AG09319 (cell line): ENCODE results near the gene WNT9B.

ENCODE experiments used
- DNase-seq: peaks from one replicate; pipeline ENCODE4 v3.0.0-alpha.2; 2010; ENCODE audit warnings: low read depth; ENCODE audit errors: extremely low read depth
- TF ChIP-seq, protein P1 (sequence below): IDR thresholded peaks from 2 replicates; pipeline ENCODE4 v1.5.1; 2011; ENCODE audit warnings: low read depth, mild to moderate bottlenecking, inconsistent platforms, low read length, moderate library complexity

Gene WNT9B

DNA sequence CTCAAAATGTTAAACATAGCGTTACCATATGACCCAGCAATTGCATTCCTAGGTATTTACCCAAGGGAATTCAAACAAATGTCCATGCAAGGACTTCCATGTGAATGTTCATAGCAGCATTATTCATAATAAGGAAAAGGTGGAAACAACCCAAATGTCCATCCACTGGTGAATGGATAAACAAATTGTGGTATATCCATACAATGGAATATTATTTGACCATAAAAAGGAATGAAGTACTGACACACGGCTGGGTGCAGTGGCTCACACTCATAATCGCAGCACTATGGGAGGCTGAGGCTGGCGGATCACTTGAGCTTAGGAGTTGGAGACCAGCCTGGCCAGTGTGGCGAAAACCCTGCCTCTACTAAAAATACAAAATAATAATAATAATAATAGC is 47.5 kb downstream of the WNT9B start:
- TF ChIP-seq, protein P1, sequence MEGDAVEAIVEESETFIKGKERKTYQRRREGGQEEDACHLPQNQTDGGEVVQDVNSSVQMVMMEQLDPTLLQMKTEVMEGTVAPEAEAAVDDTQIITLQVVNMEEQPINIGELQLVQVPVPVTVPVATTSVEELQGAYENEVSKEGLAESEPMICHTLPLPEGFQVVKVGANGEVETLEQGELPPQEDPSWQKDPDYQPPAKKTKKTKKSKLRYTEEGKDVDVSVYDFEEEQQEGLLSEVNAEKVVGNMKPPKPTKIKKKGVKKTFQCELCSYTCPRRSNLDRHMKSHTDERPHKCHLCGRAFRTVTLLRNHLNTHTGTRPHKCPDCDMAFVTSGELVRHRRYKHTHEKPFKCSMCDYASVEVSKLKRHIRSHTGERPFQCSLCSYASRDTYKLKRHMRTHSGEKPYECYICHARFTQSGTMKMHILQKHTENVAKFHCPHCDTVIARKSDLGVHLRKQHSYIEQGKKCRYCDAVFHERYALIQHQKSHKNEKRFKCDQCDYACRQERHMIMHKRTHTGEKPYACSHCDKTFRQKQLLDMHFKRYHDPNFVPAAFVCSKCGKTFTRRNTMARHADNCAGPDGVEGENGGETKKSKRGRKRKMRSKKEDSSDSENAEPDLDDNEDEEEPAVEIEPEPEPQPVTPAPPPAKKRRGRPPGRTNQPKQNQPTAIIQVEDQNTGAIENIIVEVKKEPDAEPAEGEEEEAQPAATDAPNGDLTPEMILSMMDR = no peak
- no peak for DNase-seq

DNA sequence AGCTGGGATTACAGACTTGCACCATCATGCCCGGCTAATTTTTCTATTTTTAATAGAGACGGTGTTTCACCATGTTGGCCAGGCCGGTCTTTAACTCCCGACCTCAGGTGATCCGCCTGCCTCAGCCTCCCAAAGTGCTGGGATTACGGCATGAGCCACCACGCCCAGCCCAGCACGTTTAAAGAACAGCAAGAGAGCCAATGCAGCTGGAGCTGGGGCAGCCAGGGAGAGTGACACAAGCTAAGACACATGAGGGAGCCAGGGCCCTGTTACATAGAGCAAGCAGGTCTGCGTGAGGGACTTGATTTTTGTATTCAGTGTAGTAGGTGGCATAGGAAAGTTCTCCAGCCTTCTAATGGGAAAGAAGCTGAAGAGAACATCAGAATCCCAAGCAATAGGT is 49.9 kb downstream of the WNT9B start:
- TF ChIP-seq, protein P1 = no peak
- DNase-seq = no peak

DNA sequence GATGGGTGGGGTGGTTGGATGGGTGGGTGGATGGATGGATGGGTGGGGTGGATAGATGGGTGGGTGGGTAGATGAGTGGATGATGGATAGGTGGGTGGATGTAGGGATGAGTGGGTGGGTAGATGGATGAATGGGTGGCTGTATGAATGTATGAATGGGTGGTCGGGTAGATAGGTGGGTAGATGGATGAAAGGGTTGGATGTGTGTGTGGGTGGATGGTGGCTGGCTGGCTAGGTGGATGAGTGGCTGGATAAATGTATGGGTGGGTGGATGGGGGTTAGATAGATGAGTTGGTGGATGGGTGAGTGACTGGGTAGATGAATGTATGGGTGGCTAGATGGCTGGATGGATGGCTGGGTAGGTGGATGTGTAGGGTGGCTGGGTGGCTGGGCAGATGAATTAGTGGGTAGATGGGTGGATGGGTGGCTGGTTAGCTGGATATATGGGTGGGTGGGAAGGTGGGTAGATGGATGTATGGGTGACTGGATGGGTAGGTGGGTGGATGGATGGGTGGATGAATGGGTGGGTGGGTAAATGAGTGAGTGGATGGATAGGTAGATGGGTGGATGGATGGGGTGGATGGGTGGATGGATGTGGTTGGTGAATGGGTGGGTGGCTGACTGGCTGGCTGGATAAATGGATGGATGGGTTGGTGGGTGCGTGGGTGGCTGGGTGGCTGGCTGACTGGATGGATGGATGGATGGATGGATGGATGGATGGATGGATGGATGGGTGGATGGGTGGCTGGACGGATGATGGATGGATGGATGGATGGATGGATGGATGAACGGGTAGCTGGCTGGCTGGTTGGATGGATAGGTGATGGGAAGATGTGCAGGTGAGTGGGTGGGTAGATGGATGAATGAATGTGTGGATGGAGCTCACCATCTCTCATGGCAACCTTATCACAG is 52.6 kb downstream of the WNT9B start:
- no peak for DNase-seq
- TF ChIP-seq, protein P1 = no peak

DNA sequence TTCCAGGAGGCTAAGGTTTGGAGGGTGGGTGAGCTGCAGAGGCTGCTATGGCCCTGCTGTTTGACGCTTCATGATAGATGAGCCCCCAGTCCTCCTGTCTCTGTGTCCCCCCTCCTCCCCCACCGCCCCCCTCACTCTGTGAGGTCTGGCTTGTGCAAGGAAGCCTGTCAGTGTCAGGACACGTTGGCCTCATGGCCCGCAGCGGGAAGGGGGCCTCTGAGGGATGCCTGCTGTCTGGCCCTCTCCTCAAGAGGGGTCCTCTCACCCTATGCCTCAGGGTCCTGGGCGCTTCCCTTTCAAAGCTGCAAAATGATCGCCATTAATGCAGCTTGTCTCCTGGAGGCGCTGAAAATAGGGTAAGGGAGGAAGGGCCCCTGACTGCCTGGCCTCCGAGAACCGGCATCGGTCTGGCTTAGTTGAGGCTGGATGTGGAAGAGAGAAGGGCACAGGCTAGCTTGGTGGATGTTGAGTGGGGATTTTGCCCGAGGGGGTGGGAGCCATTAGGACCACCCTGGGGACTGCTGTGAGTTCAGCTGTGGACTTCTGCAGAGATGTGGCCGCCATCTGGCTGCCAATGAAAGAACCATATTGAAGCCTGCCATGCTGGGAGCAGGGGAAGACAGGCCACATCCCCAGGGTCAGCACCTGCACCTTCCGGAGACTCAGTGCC is 56.8 kb downstream of the WNT9B start:
- DNase-seq = no peak
- TF ChIP-seq, protein P1 = no peak

DNA sequence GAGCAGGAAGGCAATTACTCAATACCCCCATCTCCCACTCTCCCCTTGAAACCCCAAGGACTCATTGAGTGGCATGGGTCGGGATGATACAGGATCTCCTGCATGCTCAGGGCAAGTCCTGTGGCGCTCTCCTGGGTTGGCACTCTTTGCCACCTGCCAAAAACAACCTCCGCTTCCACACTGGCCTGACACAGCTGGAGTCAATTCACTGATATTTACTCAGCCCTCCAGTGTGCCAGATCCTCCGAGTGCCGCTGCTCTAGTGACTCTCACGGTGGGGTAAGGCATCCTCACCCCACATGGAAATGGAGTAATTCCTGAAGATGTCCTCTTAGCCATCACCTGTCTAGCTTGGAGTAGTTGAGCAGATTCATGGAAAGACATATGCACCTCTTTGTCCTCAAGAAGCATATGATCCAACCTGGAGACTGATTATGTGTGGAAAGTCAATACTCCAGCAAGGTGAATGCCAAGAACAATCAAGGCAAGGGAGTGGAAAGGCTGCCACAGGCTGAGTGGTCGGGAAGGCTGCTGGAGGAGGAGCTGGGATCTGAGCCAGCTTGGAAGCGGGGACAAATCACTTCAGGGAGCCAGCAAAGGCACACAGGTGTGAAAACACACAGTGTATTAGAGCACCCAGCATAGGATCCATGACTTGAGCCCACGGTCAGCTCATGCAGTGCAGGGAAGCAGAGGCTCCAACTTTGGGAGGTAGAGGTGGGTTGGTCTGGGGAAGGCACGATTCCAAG is 59.0 kb downstream of the WNT9B start:
- DNase-seq = no peak
- TF ChIP-seq, protein P1 = no peak

DNA sequence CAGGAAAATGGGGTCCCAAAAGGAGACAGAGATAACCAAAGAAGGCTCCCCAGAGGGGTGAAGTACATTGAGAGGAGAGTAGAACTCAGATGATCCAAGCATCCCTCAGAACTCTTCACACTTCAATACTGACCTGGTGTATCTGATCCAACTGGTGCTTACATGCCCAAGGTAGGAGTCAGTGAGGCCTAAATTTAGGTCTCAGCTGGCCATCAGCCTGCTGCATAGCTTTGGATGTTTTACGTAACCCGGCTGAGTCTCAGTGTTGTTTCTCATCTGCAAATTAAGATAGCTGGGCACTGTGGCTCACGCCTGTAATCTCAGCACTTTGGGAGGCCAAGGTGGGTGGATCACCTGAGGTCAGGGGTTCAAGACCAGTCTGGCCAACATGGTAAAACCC is 59.9 kb downstream of the WNT9B start:
- no peak for DNase-seq
- TF ChIP-seq, protein P1 = no peak

DNA sequence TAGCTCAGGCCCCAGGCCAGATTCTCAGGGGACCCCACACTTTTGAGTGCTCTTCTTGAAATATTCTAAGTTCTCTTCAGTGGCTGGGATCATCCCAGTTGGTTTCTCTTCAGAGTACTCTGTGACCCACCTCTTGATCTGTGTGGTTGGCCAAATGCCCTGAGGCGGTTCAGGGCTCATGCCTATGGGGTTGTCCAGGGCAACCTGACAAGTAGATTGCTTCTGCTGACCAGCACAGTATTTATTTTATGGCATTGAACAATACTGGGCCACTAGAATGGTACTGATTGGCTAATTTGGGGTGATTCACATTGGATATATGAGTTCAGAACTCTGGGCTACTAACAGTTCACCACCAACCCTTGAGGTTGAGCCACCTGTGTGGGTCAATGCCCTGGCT is 64.2 kb downstream of the WNT9B start:
- TF ChIP-seq, protein P1 = no peak
- DNase-seq = no peak
